BLaER1 (cell line): ENCODE data around the gene ELP1.
"Not testable (repeated sequence)": the region's sequence is repeated elsewhere in the genome, so short reads cannot be mapped to it uniquely, and the experiment has no call there.

Experiments
- H3K27ac ChIP-seq: shearing (Covaris generic); formaldehyde crosslinking; 2 replicates; pipeline ENCODE4 v1.8.1; 2022
- H3K27me3 ChIP-seq: shearing (Covaris generic); formaldehyde crosslinking; 2 replicates; pipeline ENCODE4 v1.8.1; 2022
- H3K36me3 ChIP-seq: shearing (Covaris generic); formaldehyde crosslinking; 2 replicates; pipeline ENCODE4 v1.8.1; 2022
- H3K4me1 ChIP-seq: shearing (Covaris generic); formaldehyde crosslinking; 2 replicates; pipeline ENCODE4 v1.8.1; 2022
- H3K4me2 ChIP-seq: shearing (Covaris generic); formaldehyde crosslinking; 2 replicates; pipeline ENCODE4 v1.8.1; 2022
- H3K4me3 ChIP-seq: shearing (Covaris generic); formaldehyde crosslinking; 2 replicates; pipeline ENCODE4 v1.8.1; 2022
- H3K9ac ChIP-seq: shearing (Covaris generic); formaldehyde crosslinking; 2 replicates; pipeline ENCODE4 v1.8.1; 2022
- H3K9me3 ChIP-seq: shearing (Covaris generic); formaldehyde crosslinking; 2 replicates; pipeline ENCODE4 v1.8.1; 2022
- H4K20me1 ChIP-seq: shearing (Covaris generic); formaldehyde crosslinking; 2 replicates; pipeline ENCODE4 v1.8.1; 2022
- Cebpa-rat ChIP-seq: shearing (Covaris generic); IDR thresholded peaks from 2 replicates; pipeline ENCODE4 v1.8.1; 2022

Gene ELP1

DNA sequence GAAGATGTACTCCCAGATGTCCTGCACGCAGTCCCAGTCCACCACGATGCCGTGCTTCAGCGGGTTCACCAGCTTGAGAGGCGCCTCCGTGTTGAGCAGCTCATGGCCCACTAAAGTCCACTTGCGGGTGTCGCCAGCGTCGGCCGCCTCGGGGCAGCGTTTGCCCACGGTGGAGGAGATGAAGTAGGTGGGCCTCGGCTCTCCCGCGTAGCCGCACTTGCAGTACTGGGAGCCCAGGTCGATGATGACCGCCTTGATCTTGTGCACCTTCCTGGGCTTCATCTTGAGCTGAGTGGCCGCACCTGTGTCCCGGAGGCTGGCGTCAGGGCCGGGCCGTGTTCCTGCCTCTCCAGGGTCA lies 78.4 kb downstream of the ELP1 start:
- Histone ChIP-seq H4K20me1 (no peaks in the 10 kb centered on the region), H3K4me2 (no peak overlapping the region), H3K9ac (no peak overlapping the region), H3K36me3 (no peaks in the 10 kb centered on the region), H3K9me3 (0 out of 2 replicates have a peak, but pooled peaks cover 7% of the 10 kb centered on the region), H3K4me3 (no peak overlapping the region), H3K27me3 (no peaks in the 10 kb centered on the region), H3K4me1 (no peaks in the 10 kb centered on the region), H3K27ac (no peak overlapping the region)
- TF ChIP-seq Cebpa-rat: no peak

DNA sequence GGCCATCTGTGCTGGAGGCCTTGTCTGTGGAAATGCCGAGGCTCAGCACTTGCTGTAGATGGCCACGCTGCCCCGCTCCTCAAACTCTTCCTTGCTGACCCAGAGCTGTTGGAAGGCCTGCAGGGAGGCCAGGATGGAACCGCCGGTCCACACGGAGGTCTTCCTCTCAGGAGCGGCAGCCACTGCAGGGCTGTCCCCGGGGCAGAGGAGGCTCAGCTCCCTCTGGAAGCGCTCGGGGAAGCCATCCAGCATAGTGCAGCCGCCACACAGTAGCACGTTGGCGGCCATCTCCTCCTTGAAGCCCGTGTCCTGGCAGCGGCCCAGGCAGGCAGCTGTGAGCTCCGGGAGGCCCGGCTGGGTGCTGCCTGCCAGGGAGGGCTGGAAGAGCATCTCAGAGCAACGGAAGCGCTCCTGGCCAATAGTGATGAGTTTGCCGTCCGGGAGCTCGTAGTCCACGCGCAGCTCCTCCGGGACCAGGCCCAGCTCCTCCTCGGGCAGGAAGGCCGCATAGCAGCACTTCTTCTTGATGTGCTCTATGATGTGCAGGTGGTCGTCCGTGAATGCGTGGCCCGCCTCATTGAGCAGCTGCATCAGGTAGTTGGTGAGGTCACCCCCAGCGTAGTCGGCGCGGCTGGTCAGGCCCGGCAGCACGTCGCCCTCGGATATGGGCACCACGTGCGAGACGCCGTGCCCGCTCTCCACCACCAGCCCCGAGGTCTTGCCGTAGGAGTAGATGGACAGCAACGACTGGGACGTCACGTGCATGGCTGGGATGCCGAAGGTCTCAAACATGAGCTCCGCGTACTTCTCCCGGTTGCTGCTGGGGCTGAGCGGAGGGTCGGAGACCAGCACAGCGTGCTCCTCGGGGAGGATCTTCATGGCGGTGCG lies 79.0 kb downstream of the ELP1 start:
- no peak overlapping the region for H3K9ac ChIP-seq
- H3K9me3 ChIP-seq: 0 out of 2 replicates have a peak, but pooled peaks cover 7% of the 10 kb centered on the region
- no peak overlapping the region for H3K4me2 ChIP-seq
- no peaks in the 10 kb centered on the region for H4K20me1 ChIP-seq
- TF ChIP-seq Cebpa-rat: no peak
- no peak overlapping the region for H3K27ac ChIP-seq
- no peaks in the 10 kb centered on the region for H3K27me3 ChIP-seq
- H3K4me1 ChIP-seq: no peaks in the 10 kb centered on the region
- no peaks in the 10 kb centered on the region for H3K36me3 ChIP-seq
- H3K4me3 ChIP-seq: no peak overlapping the region

DNA sequence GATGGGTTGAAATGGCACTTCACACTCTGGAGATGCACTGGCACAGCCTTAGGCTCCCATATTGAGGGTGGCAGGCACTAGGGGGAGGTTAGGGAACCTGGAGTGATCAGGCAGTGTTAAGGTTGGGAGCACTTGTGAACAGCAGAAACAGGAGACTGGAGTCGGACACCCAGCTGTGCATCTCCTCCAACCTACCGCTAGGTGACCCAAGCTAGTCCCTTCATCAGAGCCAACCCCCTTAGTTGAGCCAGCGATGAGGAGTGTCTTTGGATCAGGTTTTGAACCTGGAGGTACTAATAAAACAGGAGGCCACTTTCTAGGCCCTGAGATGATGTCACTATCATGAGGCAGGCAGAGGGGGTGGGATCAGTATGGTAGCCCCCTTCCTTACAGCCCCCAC lies 79.8 kb downstream of the ELP1 start:
- no peak overlapping the region for H3K9ac ChIP-seq
- H3K36me3 ChIP-seq: no peaks in the 10 kb centered on the region
- H3K9me3 ChIP-seq: 0 out of 2 replicates have a peak, but pooled peaks cover 7% of the 10 kb centered on the region
- H3K4me2 ChIP-seq: no peak overlapping the region
- TF ChIP-seq Cebpa-rat: no peak
- no peaks in the 10 kb centered on the region for H4K20me1 ChIP-seq
- no peaks in the 10 kb centered on the region for H3K4me1 ChIP-seq
- H3K27ac ChIP-seq: no peak overlapping the region
- no peak overlapping the region for H3K4me3 ChIP-seq
- H3K27me3 ChIP-seq: no peaks in the 10 kb centered on the region

DNA sequence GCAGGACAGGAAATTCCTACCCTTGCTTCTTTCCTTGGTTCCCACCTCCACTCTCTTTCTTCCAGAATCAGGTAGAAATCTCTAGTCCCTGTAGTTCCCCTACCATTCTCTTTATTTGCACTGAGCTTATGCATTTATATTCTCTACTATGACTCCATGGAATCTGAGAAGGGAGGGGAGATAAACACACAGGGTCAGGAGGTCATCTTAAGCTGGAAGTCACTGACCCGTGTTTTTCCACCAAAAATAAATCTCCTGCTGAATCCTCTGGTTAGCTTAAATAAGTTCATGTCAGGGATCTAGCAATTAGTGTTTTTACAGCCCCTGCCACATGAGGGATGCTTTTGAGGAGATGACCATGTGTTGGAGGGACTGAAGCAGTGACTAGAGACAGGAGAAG lies 81.8 kb downstream of the ELP1 start:
- Histone ChIP-seq H3K36me3 (no peaks in the 10 kb centered on the region), H3K4me2 (no peak overlapping the region), H3K9me3 (0 out of 2 replicates have a peak, but pooled peaks cover 7% of the 10 kb centered on the region), H3K4me1 (peaks cover 8% of the 10 kb centered on the region; the same call in 1 of the 2 replicates), H4K20me1 (no peaks in the 10 kb centered on the region), H3K27me3 (no peaks in the 10 kb centered on the region), H3K4me3 (no peak overlapping the region), H3K27ac (no peak overlapping the region), H3K9ac (no peak overlapping the region)
- TF ChIP-seq Cebpa-rat: no peak

DNA sequence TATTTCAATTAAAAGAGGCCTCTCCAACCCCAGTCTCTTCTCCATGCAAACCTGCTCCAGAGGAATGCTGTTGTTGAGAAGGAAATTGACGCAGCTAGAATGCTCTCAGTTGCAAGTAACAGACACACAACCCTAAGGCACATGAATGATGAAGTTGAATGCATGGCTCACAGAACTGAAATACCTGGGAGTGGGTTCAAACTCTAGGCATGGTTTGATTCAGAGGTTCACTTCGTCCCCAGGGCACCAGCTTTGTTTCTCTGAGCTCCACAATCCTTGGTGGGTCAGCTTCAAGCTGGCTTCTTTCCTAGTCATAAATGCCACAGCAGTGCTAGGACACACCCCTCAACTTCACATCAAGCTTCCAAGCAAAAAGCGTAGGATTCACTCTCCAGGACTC lies 82.8 kb downstream of the ELP1 start:
- no peaks in the 10 kb centered on the region for H4K20me1 ChIP-seq
- H3K4me1 ChIP-seq: peaks cover 16% of the 10 kb centered on the region
- H3K27me3 ChIP-seq: no peaks in the 10 kb centered on the region
- H3K4me2 ChIP-seq: no peak overlapping the region
- H3K27ac ChIP-seq: no peak overlapping the region
- H3K9me3 ChIP-seq: 0 out of 2 replicates have a peak, but pooled peaks cover 7% of the 10 kb centered on the region
- no peak overlapping the region for H3K4me3 ChIP-seq
- no peaks in the 10 kb centered on the region for H3K36me3 ChIP-seq
- H3K9ac ChIP-seq: no peak overlapping the region
- TF ChIP-seq Cebpa-rat: no peak

DNA sequence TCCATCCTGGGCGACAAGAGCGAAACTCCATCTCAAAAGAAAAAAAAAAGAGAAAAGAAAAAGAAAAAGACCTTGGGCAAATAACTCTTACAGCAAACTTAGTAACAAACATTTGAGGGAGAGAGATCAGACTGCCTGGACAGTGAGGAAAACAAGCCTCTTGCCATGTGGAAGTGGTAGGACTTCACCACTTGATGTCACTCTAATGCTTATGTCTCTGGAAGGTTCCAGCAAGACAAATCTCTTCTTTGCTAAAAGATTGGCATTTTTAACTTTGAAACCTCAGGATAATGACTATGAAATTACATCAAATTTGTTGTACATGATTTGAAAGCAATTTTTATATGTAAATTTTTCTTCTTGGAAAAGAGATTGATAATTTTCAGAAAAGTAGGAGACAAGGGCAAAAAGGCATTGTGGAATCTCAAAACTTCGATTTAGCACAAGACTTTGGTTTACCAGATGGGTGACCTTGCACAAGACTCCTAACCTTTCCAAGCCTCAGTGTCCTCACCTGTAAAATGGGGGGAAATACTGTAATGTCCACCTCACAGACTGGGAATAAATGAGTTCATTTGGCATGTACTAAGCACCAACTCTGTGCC lies 83.5 kb downstream of the ELP1 start:
- H3K9ac ChIP-seq: no peak overlapping the region
- no peaks in the 10 kb centered on the region for H3K36me3 ChIP-seq

DNA sequence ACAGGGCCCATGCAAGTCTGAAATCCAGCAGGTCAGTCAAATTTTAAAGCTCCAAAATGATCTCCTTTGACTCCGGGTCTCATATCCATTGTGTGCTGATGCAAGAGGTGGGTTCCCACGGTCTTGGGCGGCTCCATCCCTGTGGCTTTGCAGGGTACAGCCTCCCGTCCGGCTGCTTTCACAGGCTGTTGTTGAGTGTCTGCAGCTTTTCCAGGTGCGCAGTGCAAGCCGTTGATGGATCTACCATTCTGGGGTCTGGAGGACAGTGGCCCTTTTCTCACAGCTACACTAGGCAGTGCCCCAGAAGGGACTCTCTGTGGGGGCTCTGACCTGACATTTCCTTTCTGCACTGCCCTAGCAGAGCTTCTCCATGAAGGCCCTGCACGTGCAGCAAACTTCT lies 85.6 kb downstream of the ELP1 start:
- H3K4me1 ChIP-seq: peaks cover 35% of the 10 kb centered on the region
- not testable (repeated sequence) for H3K9me3 ChIP-seq, H3K36me3 ChIP-seq, H3K4me2 ChIP-seq, H3K9ac ChIP-seq, H3K27me3 ChIP-seq, H3K27ac ChIP-seq, H4K20me1 ChIP-seq, H3K4me3 ChIP-seq

More for the DNA sequence above, 83.5 kb downstream of the ELP1 start:
- no peaks in the 10 kb centered on the region for H3K27me3 ChIP-seq
- 0 out of 2 replicates have a peak, but pooled peaks cover 7% of the 10 kb centered on the region for H3K9me3 ChIP-seq
- H4K20me1 ChIP-seq: no peaks in the 10 kb centered on the region
- no peak overlapping the region for H3K4me3 ChIP-seq
- H3K4me1 ChIP-seq: peaks cover 23% of the 10 kb centered on the region
- H3K27ac ChIP-seq: no peak overlapping the region
- no peak overlapping the region for H3K4me2 ChIP-seq
- TF ChIP-seq Cebpa-rat: no peak

DNA sequence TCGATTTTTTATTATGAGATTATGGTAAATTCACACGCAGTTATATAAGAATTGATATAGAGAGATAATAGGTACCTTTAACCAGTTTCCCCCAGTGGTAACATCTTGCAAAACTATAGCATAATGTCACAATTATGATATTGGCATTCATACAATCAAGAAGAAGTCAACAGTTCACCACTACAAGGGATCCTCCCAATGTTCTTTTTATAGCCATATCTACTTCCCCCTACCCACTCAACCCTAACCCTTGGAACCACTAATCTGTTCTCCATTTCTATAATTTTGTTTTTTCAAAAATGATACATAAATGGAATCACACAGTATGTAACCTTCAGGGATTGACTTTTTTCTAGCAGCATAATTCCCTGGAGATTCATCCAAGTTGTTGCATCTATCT lies 88.0 kb downstream of the ELP1 start:
- no peak overlapping the region for H3K27ac ChIP-seq
- H3K9ac ChIP-seq: no peak overlapping the region
- no peaks in the 10 kb centered on the region for H4K20me1 ChIP-seq
- peak overlapping the region; percentile 44 for H3K4me2 ChIP-seq
- peaks cover 51% of the 10 kb centered on the region for H3K4me1 ChIP-seq
- TF ChIP-seq Cebpa-rat: no peak
- no peaks in the 10 kb centered on the region for H3K9me3 ChIP-seq
- no peaks in the 10 kb centered on the region for H3K36me3 ChIP-seq
- H3K27me3 ChIP-seq: no peaks in the 10 kb centered on the region
- H3K4me3 ChIP-seq: no peak overlapping the region

DNA sequence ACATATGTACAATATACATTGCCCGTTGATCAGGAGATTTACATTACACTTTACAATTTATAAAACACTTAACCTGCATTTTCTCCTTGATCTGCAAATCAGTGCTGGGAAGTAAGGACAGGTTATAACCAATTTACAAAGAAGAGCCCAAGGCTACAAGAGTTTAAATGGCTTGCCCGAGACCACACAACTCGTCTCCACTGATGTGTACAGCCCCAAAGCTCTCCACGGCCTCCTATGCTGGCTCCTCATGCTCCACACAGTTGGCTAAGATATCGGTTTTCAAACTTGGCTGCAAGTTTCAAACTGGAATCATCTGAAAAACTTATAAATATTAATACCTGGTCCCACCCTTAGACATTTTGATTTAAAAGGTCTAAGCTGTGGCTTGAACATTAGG lies 88.4 kb downstream of the ELP1 start:
- Histone ChIP-seq H3K27me3 (no peaks in the 10 kb centered on the region), H3K9ac (no peak overlapping the region), H3K9me3 (no peaks in the 10 kb centered on the region), H3K4me3 (no peak overlapping the region), H3K27ac (no peak overlapping the region), H4K20me1 (no peaks in the 10 kb centered on the region), H3K4me2 (peak overlapping the region; percentile 44), H3K4me1 (peaks cover 51% of the 10 kb centered on the region), H3K36me3 (no peaks in the 10 kb centered on the region)
- TF ChIP-seq Cebpa-rat: no peak

DNA sequence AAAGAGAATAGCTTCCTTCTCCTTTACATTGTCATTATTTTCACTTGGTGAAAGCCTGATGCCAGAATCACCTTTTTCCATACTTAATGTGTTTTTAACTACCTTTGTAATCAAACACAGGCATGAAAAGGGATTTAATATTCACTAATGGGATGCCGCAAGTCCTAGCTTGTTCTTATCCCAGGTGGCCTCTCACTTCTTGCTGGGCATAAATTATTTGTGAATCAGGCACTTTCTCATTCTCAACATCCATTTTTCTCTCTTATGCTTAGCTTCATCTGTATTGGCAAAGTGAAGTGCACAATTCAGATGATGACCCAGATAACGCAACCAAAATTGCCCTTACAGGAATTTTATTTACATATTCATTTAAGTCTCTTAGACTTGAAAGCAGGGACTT lies 89.1 kb downstream of the ELP1 start:
- H3K27ac ChIP-seq: no peak overlapping the region
- H3K36me3 ChIP-seq: no peaks in the 10 kb centered on the region
- H3K4me2 ChIP-seq: no peak overlapping the region
- TF ChIP-seq Cebpa-rat: no peak
- no peaks in the 10 kb centered on the region for H4K20me1 ChIP-seq
- no peaks in the 10 kb centered on the region for H3K9me3 ChIP-seq
- peaks cover 51% of the 10 kb centered on the region for H3K4me1 ChIP-seq
- no peak overlapping the region for H3K9ac ChIP-seq
- no peak overlapping the region for H3K4me3 ChIP-seq
- no peaks in the 10 kb centered on the region for H3K27me3 ChIP-seq
